Suprapubic skin (tissue), 4 donors: ENCODE data around the gene SIGLEC14. TPM values are rescaled to one million over a fixed set of nuclear protein-coding genes. Genes with fewer than 3 reads are reported as not detected.

ENCODE experiments used
- DNase-seq, 2 donors: peaks; one replicate each; pipeline ENCODE4 v3.0.0-alpha.2; 2019; ENCODE audit warnings: low spot score in 2 of 2
- H3K27ac ChIP-seq: fragments of 200-600 bp; sonication (generic); one replicate; pipeline ENCODE4 v1.5.1; 2019
- H3K27me3 ChIP-seq: fragments of 200-600 bp; sonication (generic); one replicate; pipeline ENCODE4 v1.5.1; 2019
- H3K36me3 ChIP-seq: fragments of 200-600 bp; sonication (generic); one replicate; pipeline ENCODE4 v1.5.1; 2019
- H3K4me1 ChIP-seq: fragments of 200-600 bp; sonication (generic); one replicate; pipeline ENCODE4 v1.5.1; 2019
- H3K4me3 ChIP-seq: fragments of 200-600 bp; sonication (generic); one replicate; pipeline ENCODE4 v1.5.1; 2019; ENCODE audit warnings: mild to moderate bottlenecking
- H3K9me3 ChIP-seq: fragments of 200-600 bp; sonication (generic); one replicate; pipeline ENCODE4 v1.5.1; 2019
- CTCF ChIP-seq, 2 donors: fragments of 200-600 bp in 1 of 2; fragments of 450-650 bp in 1 of 2; sonication (generic) in 1 of 2; IDR thresholded peaks; one replicate each; pipeline ENCODE4 v1.5.1; 2016 to 2019; ENCODE audit warnings: antibody characterized with exemption in 2 of 2, mild to moderate bottlenecking in 1 of 2, moderate library complexity in 1 of 2
- EP300 ChIP-seq: sonication (generic); formaldehyde crosslinking; IDR thresholded peaks from one replicate; pipeline ENCODE4 v1.6.1; 2017; ENCODE audit warnings: antibody characterized with exemption
- POLR2A ChIP-seq, 2 donors: fragments of 450-650 bp; IDR thresholded peaks; one replicate each; pipeline ENCODE4 v1.6.1; 2017; ENCODE audit warnings: antibody characterized with exemption in 2 of 2, mild to moderate bottlenecking in 2 of 2, moderate library complexity in 2 of 2
- POLR2AphosphoS5 ChIP-seq, 3 donors: sonication (generic); formaldehyde crosslinking; IDR thresholded peaks; one replicate each; pipeline ENCODE4 v1.6.1; 2017; ENCODE audit warnings: antibody characterized with exemption in 3 of 3
- WGBS: methylation state at CpG from one replicate; pipeline ENCODE4 v1.1.5; 2018; 5-methylcytosine and 5-hydroxymethylcytosine counted together
- total RNA-seq, 4 donors: library from RNA; depleted of rRNA; stranded (reverse); fragments of >200 nt; gene quantifications; one replicate each; pipeline ENCODE4 v1.1.0, GENCODE V29; 2016

The SIGLEC14 gene
- total RNA-seq, 4 donors from 2014 or later = 0.30 to 0.72 (median 0.36) TPM; not detected in 1

- Histone ChIP-seq H3K4me3 (no peak overlapping the region), H3K36me3 (no peaks in the 10 kb centered on the region), H3K27ac (no peak overlapping the region), H3K9me3 (no peaks in the 10 kb centered on the region), H3K27me3 (peaks cover 41% of the 10 kb centered on the region), H3K4me1 (no peaks in the 10 kb centered on the region)
- no peak for DNase-seq
- WGBS = 91% methylated on average over 15 of the region's 20 CpGs
- TF ChIP-seq POLR2A (IDR thresholded peaks at IDR 0.05) (no peak), EP300 (no peak), CTCF (IDR thresholded peaks at IDR 0.05) (no peak), POLR2AphosphoS5 (IDR thresholded peaks at IDR 0.05) (no peak)
These were observed 44.3 kb downstream of the SIGLEC14 start for GRCh38 chr19:51602189-51602854.

- no peak for DNase-seq
- peaks cover 46% of the 10 kb centered on the region for H3K27me3 ChIP-seq
- no peaks in the 10 kb centered on the region for H3K36me3 ChIP-seq
- WGBS = 24% methylated on average over 22 of the region's 59 CpGs
- no peak overlapping the region for H3K27ac ChIP-seq
- H3K9me3 ChIP-seq = no peaks in the 10 kb centered on the region
- no peak for TF ChIP-seq CTCF (IDR thresholded peaks at IDR 0.05)
- no peak for TF ChIP-seq POLR2A (IDR thresholded peaks at IDR 0.05)
- TF ChIP-seq POLR2AphosphoS5 (IDR thresholded peaks at IDR 0.05) = no peak
- no peak for TF ChIP-seq EP300
- no peak overlapping the region for H3K4me3 ChIP-seq
- H3K4me1 ChIP-seq = no peaks in the 10 kb centered on the region
These were observed 45.6 kb downstream of the SIGLEC14 start for GRCh38 chr19:51600940-51601580.

- peaks cover 46% of the 10 kb centered on the region for H3K27me3 ChIP-seq
- no peak for DNase-seq
- 96% methylated on average over 10 of the region's 10 CpGs for WGBS
These were observed 47.5 kb downstream of the SIGLEC14 start for GRCh38 chr19:51599084-51599483.

GRCh38 chr19:51598159-51598915 lies 48.3 kb downstream of the SIGLEC14 start:
- DNase-seq = no peak
- peaks cover 46% of the 10 kb centered on the region for H3K27me3 ChIP-seq
- H3K27ac ChIP-seq = no peak overlapping the region
- peaks cover 12% of the 10 kb centered on the region for H3K4me1 ChIP-seq
- WGBS = 90% methylated on average over 14 of the region's 31 CpGs
- H3K4me3 ChIP-seq = no peak overlapping the region
- H3K36me3 ChIP-seq = no peaks in the 10 kb centered on the region
- no peaks in the 10 kb centered on the region for H3K9me3 ChIP-seq
- TF ChIP-seq CTCF (IDR thresholded peaks at IDR 0.05) = no peak

More at GRCh38 chr19:51599084-51599483, 47.5 kb downstream of the SIGLEC14 start:
- no peak for TF ChIP-seq CTCF (IDR thresholded peaks at IDR 0.05)
- TF ChIP-seq EP300 = no peak
- TF ChIP-seq POLR2A (IDR thresholded peaks at IDR 0.05) = no peak
- no peak for TF ChIP-seq POLR2AphosphoS5 (IDR thresholded peaks at IDR 0.05)
- H3K9me3 ChIP-seq = no peaks in the 10 kb centered on the region
- H3K27ac ChIP-seq = no peak overlapping the region
- no peak overlapping the region for H3K4me3 ChIP-seq
- H3K4me1 ChIP-seq = peaks cover 5% of the 10 kb centered on the region
- no peaks in the 10 kb centered on the region for H3K36me3 ChIP-seq
